ENCODE measurements around the gene LPP.
"Not testable (repeated sequence)": the region's sequence is repeated elsewhere in the genome, so short reads cannot be mapped to it uniquely, and the experiment has no call there.

Gene LPP

GRCh38 chr3:188437926-188438325, 284.0 kb downstream of the LPP start:
- no peak for DNase-seq (ENCODE audit: low read depth)

- no peak for DNase-seq (ENCODE audit: low read depth)
Measured at GRCh38 chr3:188439080-188439479, 285.1 kb downstream of the LPP start.

GRCh38 chr3:188440340-188440972, 286.5 kb downstream of the LPP start:
- DNase-seq (ENCODE audit: low read depth): no peak

- DNase-seq (ENCODE audit: low read depth): no peak
Measured at GRCh38 chr3:188442430-188442829, 288.5 kb downstream of the LPP start.

GRCh38 chr3:188445175-188445574, 291.2 kb downstream of the LPP start:
- not testable (repeated sequence) for DNase-seq (ENCODE audit: low read depth)

- no peak for DNase-seq (ENCODE audit: low read depth)
Measured at GRCh38 chr3:188446014-188446413, 292.1 kb downstream of the LPP start.

GRCh38 chr3:188446766-188447165, 292.8 kb downstream of the LPP start:
- DNase-seq (ENCODE audit: low read depth): no peak

- no peak for DNase-seq (ENCODE audit: low read depth)
Measured at GRCh38 chr3:188448813-188449212, 294.9 kb downstream of the LPP start.

- no peak for DNase-seq (ENCODE audit: low read depth)
Measured at GRCh38 chr3:188449421-188449820, 295.5 kb downstream of the LPP start.

- DNase-seq (ENCODE audit: low read depth): no peak
Measured at GRCh38 chr3:188452158-188452772, 298.3 kb downstream of the LPP start.

GRCh38 chr3:188453431-188454384, 299.8 kb downstream of the LPP start:
- no peak for DNase-seq (ENCODE audit: low read depth)

- DNase-seq (ENCODE audit: low read depth): no peak
Measured at GRCh38 chr3:188455748-188456147, 301.8 kb downstream of the LPP start.

GRCh38 chr3:188458756-188459155, 304.8 kb downstream of the LPP start:
- no peak for DNase-seq (ENCODE audit: low read depth)

GRCh38 chr3:188465311-188465710, 311.4 kb downstream of the LPP start:
- no peak for DNase-seq (ENCODE audit: low read depth)

- DNase-seq (ENCODE audit: low read depth): no peak
Measured at GRCh38 chr3:188468196-188468595, 314.2 kb downstream of the LPP start.

- no peak for DNase-seq (ENCODE audit: low read depth)
Measured at GRCh38 chr3:188468662-188469061, 314.7 kb downstream of the LPP start.

- DNase-seq (ENCODE audit: low read depth): no peak
Measured at GRCh38 chr3:188469228-188469885, 315.4 kb downstream of the LPP start.

- no peak for DNase-seq (ENCODE audit: low read depth)
Measured at GRCh38 chr3:188470508-188471130, 316.7 kb downstream of the LPP start.

GRCh38 chr3:188471723-188472122, 317.8 kb downstream of the LPP start:
- DNase-seq (ENCODE audit: low read depth): no peak

- DNase-seq (ENCODE audit: low read depth): no peak
Measured at GRCh38 chr3:188472336-188472735, 318.4 kb downstream of the LPP start.

- no peak for DNase-seq (ENCODE audit: low read depth)
Measured at GRCh38 chr3:188473045-188473444, 319.1 kb downstream of the LPP start.

Data from stimulated activated CD8-positive, alpha-beta memory T cell treated with anti-CD3 and anti-CD28 coated beads, Interleukin-15, amount 100 ng/mL, for 24 hours (primary cell).